ENCODE results near the gene SH3PXD2B. TPM values are rescaled to one million over a fixed set of nuclear protein-coding genes. Genes with fewer than 3 reads are reported as not detected.

SH3PXD2B gene
- total RNA-seq, 1 experiment from 2014 or later: 64.1 TPM

GRCh38 chr5:172377438-172377837 is 76.9 kb downstream of the SH3PXD2B start:
- Mint-ChIP-seq H3K9me3 (no peaks in the 10 kb centered on the region), H3K27ac (no peak overlapping the region), H3K27me3 (ENCODE audit: low read depth) (no peaks in the 10 kb centered on the region; the same call in 1 of the 2 replicates), H3K36me3 (peaks cover 55% of the 10 kb centered on the region), H3K4me3 (no peak overlapping the region), H3K4me1 (no peaks in the 10 kb centered on the region)
- no peak for ATAC-seq
- ChIA-PET CTCF (interaction anchor here (0.6 kb wide), 1 partner anchor 91 kb away, joined by 4 read pairs; no protein-coding TSS in a partner anchor), POLR2A (interaction anchor here (0.6 kb wide), 1 partner anchor 28 kb away, joined by 5 read pairs; no protein-coding TSS in a partner anchor)
- TF ChIP-seq, protein P1, sequence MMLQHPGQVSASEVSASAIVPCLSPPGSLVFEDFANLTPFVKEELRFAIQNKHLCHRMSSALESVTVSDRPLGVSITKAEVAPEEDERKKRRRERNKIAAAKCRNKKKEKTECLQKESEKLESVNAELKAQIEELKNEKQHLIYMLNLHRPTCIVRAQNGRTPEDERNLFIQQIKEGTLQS (CRISPR knock-in tag; conservative IDR thresholded peaks at IDR 0.05): no peak
- no peak for TF ChIP-seq ZNF138 (CRISPR knock-in tag; conservative IDR thresholded peaks at IDR 0.05)
- no peak for TF ChIP-seq GTF2I (CRISPR knock-in tag; conservative IDR thresholded peaks at IDR 0.05)
- no peak for TF ChIP-seq CREM (CRISPR knock-in tag; IDR thresholded peaks at IDR 0.05)
- TF ChIP-seq ELF4 (CRISPR knock-in tag; IDR thresholded peaks at IDR 0.05; ENCODE audit: low read depth): no peak
- TF ChIP-seq, protein P2, sequence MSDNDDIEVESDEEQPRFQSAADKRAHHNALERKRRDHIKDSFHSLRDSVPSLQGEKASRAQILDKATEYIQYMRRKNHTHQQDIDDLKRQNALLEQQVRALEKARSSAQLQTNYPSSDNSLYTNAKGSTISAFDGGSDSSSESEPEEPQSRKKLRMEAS (CRISPR knock-in tag; IDR thresholded peaks at IDR 0.05): no peak
- TF ChIP-seq JUN (CRISPR knock-in tag; IDR thresholded peaks at IDR 0.05): no peak
- no peak for TF ChIP-seq IRF2 (CRISPR knock-in tag; IDR thresholded peaks at IDR 0.05; ENCODE audit: borderline replicate concordance, low read depth)
- TF ChIP-seq SOX15 (CRISPR knock-in tag; IDR thresholded peaks at IDR 0.05): no peak
- TF ChIP-seq TEAD1 (CRISPR knock-in tag; IDR thresholded peaks at IDR 0.05): no peak
- TF ChIP-seq ZNF416 (CRISPR knock-in tag; IDR thresholded peaks at IDR 0.05): no peak
- no peak for TF ChIP-seq FOXK1 (CRISPR knock-in tag; IDR thresholded peaks at IDR 0.05)
- TF ChIP-seq MLX (CRISPR knock-in tag; IDR thresholded peaks at IDR 0.05): no peak
- TF ChIP-seq E2F1 (CRISPR knock-in tag; IDR thresholded peaks at IDR 0.05): no peak
- no peak for TF ChIP-seq MXD4 (CRISPR knock-in tag; IDR thresholded peaks at IDR 0.05; ENCODE audit: borderline replicate concordance)
- no peak for DNase-seq (ENCODE audit: low spot score)

GRCh38 chr5:172374783-172375182 is 79.5 kb downstream of the SH3PXD2B start:
- peaks cover 53% of the 10 kb centered on the region for H3K36me3 Mint-ChIP-seq
- ATAC-seq (no peak), DNase-seq (ENCODE audit: low spot score) (no peak)
- TF ChIP-seq ZNF317 (CRISPR knock-in tag; IDR thresholded peaks at IDR 0.05; ENCODE audit: borderline replicate concordance, low read depth): no peak
- no peak overlapping the region for H3K27ac Mint-ChIP-seq
- POLR2A ChIA-PET: no interaction called here
- H3K27me3 Mint-ChIP-seq (ENCODE audit: low read depth): peaks cover 2% of the 10 kb centered on the region; the same call in 1 of the 2 replicates
- peaks cover 17% of the 10 kb centered on the region for H3K9me3 Mint-ChIP-seq
- CTCF ChIA-PET: no interaction called here
- no peak overlapping the region for H3K4me3 Mint-ChIP-seq
- H3K4me1 Mint-ChIP-seq: no peaks in the 10 kb centered on the region

DNA sequence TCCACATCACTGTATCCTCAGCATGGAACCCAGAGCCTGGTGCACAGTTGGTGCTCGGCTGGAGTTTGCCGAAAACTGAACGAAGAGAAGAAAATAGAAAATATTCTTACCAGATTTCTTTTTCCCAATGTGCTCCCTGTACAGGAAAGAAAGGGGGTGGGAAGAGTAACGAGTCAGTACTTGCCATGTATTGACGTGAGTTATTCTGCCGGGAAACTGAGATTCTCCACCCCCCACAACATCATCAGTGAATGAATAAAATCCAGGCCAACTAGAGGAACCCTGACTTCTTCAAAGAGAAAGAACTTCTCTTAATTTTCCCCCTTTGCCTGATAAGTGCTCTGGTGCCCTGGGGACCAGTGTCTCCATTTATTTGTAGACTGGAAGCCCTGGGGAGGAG is 80.6 kb downstream of the SH3PXD2B start:
- TF ChIP-seq E2F1 (CRISPR knock-in tag; IDR thresholded peaks at IDR 0.05): no peak
- TF ChIP-seq ZNF396 (CRISPR knock-in tag; IDR thresholded peaks at IDR 0.05; ENCODE audit: borderline replicate concordance): no peak
- TF ChIP-seq, protein P3, sequence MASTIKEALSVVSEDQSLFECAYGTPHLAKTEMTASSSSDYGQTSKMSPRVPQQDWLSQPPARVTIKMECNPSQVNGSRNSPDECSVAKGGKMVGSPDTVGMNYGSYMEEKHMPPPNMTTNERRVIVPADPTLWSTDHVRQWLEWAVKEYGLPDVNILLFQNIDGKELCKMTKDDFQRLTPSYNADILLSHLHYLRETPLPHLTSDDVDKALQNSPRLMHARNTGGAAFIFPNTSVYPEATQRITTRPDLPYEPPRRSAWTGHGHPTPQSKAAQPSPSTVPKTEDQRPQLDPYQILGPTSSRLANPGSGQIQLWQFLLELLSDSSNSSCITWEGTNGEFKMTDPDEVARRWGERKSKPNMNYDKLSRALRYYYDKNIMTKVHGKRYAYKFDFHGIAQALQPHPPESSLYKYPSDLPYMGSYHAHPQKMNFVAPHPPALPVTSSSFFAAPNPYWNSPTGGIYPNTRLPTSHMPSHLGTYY (CRISPR knock-in tag; IDR thresholded peaks at IDR 0.05): no peak
- Mint-ChIP-seq H3K9me3 (peaks cover 17% of the 10 kb centered on the region), H3K4me3 (no peak overlapping the region), H3K27ac (no peak overlapping the region), H3K36me3 (peaks cover 53% of the 10 kb centered on the region), H3K27me3 (ENCODE audit: low read depth) (peaks cover 2% of the 10 kb centered on the region; the same call in 1 of the 2 replicates), H3K4me1 (no peaks in the 10 kb centered on the region)
- no peak for DNase-seq (ENCODE audit: low spot score)
- no peak for ATAC-seq
- CTCF ChIA-PET: no interaction called here
- POLR2A ChIA-PET: no interaction called here
